Vagina (tissue), 2 donors: ENCODE data around the gene RAPGEF6. TPM values are rescaled to one million over a fixed set of nuclear protein-coding genes. Genes with fewer than 3 reads are reported as not detected.

Experiments used
- DNase-seq, 2 donors: peaks; one replicate each; pipeline ENCODE4 v3.0.0-alpha.2; 2017; ENCODE audit errors: extremely low spot score in 2 of 2
- H3K27ac ChIP-seq: fragments of 200-600 bp; sonication (generic); one replicate; pipeline ENCODE4 v1.5.1; 2019
- H3K27me3 ChIP-seq: fragments of 200-600 bp; sonication (generic); one replicate; pipeline ENCODE4 v1.5.1; 2019
- H3K36me3 ChIP-seq, 2 donors: fragments of 200-600 bp; sonication (generic); one replicate each; pipeline ENCODE4 v1.5.1; 2017 to 2019
- H3K4me1 ChIP-seq: fragments of 200-600 bp; sonication (generic); one replicate; pipeline ENCODE4 v1.5.1; 2019
- H3K4me3 ChIP-seq, 2 donors: fragments of 200-600 bp; sonication (generic); 1 replicate in 1 of 2; 2 replicates in 1 of 2; pipeline ENCODE4 v1.5.1; 2016 to 2019
- H3K9me3 ChIP-seq: fragments of 200-600 bp; sonication (generic); one replicate; pipeline ENCODE4 v1.5.1; 2019
- POLR2A ChIP-seq, 2 donors: fragments of 450-650 bp; IDR thresholded peaks; one replicate each; pipeline ENCODE4 v1.6.1; 2017; ENCODE audit warnings: antibody characterized with exemption in 2 of 2, mild to moderate bottlenecking in 2 of 2, moderate library complexity in 2 of 2
- POLR2AphosphoS5 ChIP-seq, 2 donors: sonication (generic); formaldehyde crosslinking; IDR thresholded peaks; one replicate each; pipeline ENCODE4 v1.9.0; 2017; ENCODE audit warnings: antibody characterized with exemption in 2 of 2, mild to moderate bottlenecking in 2 of 2, low read depth in 1 of 2; ENCODE audit not compliant: insufficient read depth in 1 of 2
- intact Hi-C: fragments of 100-400 bp; cut with DNase I; formaldehyde crosslinking; loops from one replicate; pipeline ENCODE4 v1.15.1; 2023
- total RNA-seq: library from RNA; depleted of rRNA; stranded (reverse); fragments of >200 nt; gene quantifications from one replicate; pipeline ENCODE4 v1.2.3, GENCODE V29; 2016
- TF ChIP-seq, protein P1 (sequence below), 3 experiments: fragments of 450-650 bp in 2 of 3; fragments of 200-600 bp in 1 of 3; sonication (generic) in 1 of 3; IDR thresholded peaks; one replicate each; pipeline ENCODE4 v1.5.1; 2017 to 2019; ENCODE audit warnings: antibody characterized with exemption in 3 of 3, mild to moderate bottlenecking in 2 of 3, moderate library complexity in 2 of 3

The RAPGEF6 gene
- total RNA-seq, 1 donor from 2014 or later: 19.2 TPM

DNA sequence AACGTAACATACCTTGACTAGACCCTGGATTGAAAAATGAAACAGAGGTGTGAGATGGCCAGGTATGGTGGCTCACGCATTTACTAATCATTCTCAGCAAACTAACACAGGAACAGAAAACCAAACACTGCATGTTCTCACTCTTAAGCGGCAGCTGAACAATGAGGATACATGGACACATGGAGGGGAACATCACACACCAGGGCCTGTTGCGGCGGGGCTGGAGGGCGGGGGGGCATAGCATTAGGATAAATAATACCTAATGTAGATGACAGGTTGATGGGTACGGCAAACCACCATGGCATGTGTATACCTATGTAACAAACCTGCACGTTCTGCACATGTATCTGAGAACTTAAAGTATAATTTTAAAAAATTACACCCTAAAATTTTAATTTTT, 15.9 kb downstream of the RAPGEF6 start:
- TF ChIP-seq, protein P1, sequence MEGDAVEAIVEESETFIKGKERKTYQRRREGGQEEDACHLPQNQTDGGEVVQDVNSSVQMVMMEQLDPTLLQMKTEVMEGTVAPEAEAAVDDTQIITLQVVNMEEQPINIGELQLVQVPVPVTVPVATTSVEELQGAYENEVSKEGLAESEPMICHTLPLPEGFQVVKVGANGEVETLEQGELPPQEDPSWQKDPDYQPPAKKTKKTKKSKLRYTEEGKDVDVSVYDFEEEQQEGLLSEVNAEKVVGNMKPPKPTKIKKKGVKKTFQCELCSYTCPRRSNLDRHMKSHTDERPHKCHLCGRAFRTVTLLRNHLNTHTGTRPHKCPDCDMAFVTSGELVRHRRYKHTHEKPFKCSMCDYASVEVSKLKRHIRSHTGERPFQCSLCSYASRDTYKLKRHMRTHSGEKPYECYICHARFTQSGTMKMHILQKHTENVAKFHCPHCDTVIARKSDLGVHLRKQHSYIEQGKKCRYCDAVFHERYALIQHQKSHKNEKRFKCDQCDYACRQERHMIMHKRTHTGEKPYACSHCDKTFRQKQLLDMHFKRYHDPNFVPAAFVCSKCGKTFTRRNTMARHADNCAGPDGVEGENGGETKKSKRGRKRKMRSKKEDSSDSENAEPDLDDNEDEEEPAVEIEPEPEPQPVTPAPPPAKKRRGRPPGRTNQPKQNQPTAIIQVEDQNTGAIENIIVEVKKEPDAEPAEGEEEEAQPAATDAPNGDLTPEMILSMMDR (IDR thresholded peaks at IDR 0.05): no peak
- TF ChIP-seq POLR2A (IDR thresholded peaks at IDR 0.05) (no peak), POLR2AphosphoS5 (IDR thresholded peaks at IDR 0.05; ENCODE audit: insufficient read depth in 1 of 2, low read depth in 1 of 2) (no peak)
- intact Hi-C loops: no loop called here
- Histone ChIP-seq H3K4me3 (no peak overlapping the region), H3K27me3 (no peaks in the 10 kb centered on the region), H3K9me3 (no peaks in the 10 kb centered on the region), H3K4me1 (peaks cover 7% of the 10 kb centered on the region), H3K36me3 (no peaks in the 10 kb centered on the region), H3K27ac (no peak overlapping the region)
- no peak for DNase-seq

DNA sequence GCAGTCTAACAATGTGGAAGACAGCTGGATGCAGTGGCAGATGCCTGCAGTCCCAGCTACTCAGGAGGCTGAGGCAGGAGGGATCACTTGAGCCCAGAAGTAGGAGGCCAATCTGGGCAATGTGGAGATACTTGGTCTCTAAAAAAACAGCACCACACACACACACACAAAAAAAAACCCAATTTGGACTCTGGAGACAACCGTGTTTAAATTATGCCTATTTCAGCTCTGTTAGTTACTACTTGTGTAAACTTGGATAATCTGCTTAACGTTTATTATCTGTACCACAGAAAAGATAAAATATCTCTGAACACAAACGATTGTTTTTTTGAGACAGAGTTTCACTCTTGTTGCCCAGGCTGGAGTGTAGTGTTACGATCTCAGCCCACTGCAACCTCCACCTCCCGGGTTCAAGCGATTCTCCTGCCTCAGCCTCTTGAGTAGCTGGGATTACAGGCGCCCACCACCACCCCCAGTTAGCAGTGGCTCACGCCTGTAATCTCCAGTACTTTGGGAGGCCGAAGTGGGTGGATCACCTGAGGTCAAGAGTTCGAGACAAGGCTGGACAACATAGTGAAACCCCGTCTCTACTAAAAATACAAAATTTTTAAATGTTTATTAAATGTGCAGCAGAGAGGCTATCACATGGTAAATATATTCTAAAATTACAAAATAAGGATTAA, 17.7 kb downstream of the RAPGEF6 start:
- H3K9me3 ChIP-seq: no peaks in the 10 kb centered on the region
- no peaks in the 10 kb centered on the region for H3K36me3 ChIP-seq
- peaks cover 7% of the 10 kb centered on the region for H3K4me1 ChIP-seq
- no peaks in the 10 kb centered on the region for H3K27me3 ChIP-seq
- intact Hi-C loops: no loop called here
- TF ChIP-seq POLR2A (IDR thresholded peaks at IDR 0.05) (no peak), POLR2AphosphoS5 (IDR thresholded peaks at IDR 0.05; ENCODE audit: insufficient read depth in 1 of 2, low read depth in 1 of 2) (no peak)
- TF ChIP-seq, protein P1 (IDR thresholded peaks at IDR 0.05): no peak
- no peak for DNase-seq
- no peak overlapping the region for H3K4me3 ChIP-seq
- H3K27ac ChIP-seq: no peak overlapping the region

DNA sequence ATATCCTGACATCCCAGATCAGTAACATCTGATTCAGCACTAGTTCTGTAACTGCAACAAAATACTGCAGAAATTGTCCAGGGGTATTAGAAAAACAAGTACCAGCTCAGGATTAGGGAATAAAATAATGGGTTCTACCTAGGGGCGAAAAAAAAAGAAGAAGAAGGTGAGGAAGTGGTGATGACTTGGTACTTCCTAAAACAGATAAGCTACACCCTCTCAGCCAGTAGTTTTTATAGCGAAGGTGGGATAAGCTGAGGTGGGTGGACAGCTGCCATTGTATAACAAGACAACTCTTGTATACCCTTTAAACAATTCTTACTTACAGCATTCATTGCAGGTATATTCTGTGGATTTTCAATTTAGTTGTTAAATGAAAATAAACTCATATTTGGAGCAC, 19.1 kb downstream of the RAPGEF6 start:
- no peak for TF ChIP-seq POLR2A (IDR thresholded peaks at IDR 0.05)
- TF ChIP-seq, protein P1 (IDR thresholded peaks at IDR 0.05): no peak
- no peak for TF ChIP-seq POLR2AphosphoS5 (IDR thresholded peaks at IDR 0.05; ENCODE audit: insufficient read depth in 1 of 2, low read depth in 1 of 2)
- H3K4me3 ChIP-seq: no peak overlapping the region
- H3K9me3 ChIP-seq: no peaks in the 10 kb centered on the region
- intact Hi-C loops: no loop called here
- no peaks in the 10 kb centered on the region for H3K36me3 ChIP-seq
- H3K4me1 ChIP-seq: peaks cover 7% of the 10 kb centered on the region
- no peak for DNase-seq
- no peak overlapping the region for H3K27ac ChIP-seq
- H3K27me3 ChIP-seq: no peaks in the 10 kb centered on the region

DNA sequence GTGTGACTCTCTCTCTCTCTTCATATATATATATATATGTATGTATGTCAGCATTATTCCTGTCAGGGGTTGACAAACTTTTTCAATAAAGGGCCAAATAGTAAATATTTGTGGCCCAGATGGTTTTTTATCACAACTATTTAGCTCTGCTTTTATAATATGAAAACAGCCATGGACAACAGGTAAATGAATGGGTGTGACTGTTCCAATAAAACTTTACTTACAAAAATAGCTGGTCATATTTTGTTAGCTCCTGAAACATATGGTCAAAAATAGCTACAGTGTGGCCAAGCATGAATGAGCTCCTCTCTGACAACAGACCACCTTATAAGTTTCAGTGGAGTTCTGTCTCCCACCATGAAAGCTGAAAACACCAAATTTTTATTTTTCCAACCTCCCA, 21.6 kb downstream of the RAPGEF6 start:
- no peak for DNase-seq
- intact Hi-C loops: no loop called here
- no peak for TF ChIP-seq POLR2AphosphoS5 (IDR thresholded peaks at IDR 0.05; ENCODE audit: insufficient read depth in 1 of 2, low read depth in 1 of 2)
- TF ChIP-seq, protein P1 (IDR thresholded peaks at IDR 0.05): no peak
- no peak for TF ChIP-seq POLR2A (IDR thresholded peaks at IDR 0.05)

DNA sequence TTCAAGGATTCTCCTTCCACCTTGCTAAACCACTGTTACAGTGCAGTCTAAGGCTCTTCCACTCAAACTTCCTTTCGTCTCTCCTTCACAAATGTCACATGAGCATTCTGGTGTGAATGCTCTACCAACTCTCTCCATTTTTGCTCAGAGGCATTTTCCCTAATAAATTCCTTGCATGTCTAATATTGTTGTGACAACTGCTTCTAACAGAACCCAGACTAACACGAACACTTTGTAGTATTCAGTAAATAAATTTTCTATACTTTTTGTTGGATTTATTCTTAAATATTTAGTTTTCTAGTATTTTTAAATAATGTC, 24.0 kb downstream of the RAPGEF6 start:
- TF ChIP-seq POLR2AphosphoS5 (IDR thresholded peaks at IDR 0.05; ENCODE audit: insufficient read depth in 1 of 2, low read depth in 1 of 2): no peak
- TF ChIP-seq, protein P1 (IDR thresholded peaks at IDR 0.05): no peak
- TF ChIP-seq POLR2A (IDR thresholded peaks at IDR 0.05): no peak
- Histone ChIP-seq H3K4me3 (no peak overlapping the region), H3K9me3 (no peaks in the 10 kb centered on the region), H3K27ac (no peak overlapping the region), H3K4me1 (peaks cover 8% of the 10 kb centered on the region), H3K27me3 (no peaks in the 10 kb centered on the region), H3K36me3 (no peaks in the 10 kb centered on the region)
- DNase-seq: no peak
- intact Hi-C loops: no loop called here

More for the DNA sequence above, 21.6 kb downstream of the RAPGEF6 start:
- Histone ChIP-seq H3K27ac (no peak overlapping the region), H3K36me3 (no peaks in the 10 kb centered on the region), H3K4me1 (peaks cover 2% of the 10 kb centered on the region), H3K4me3 (no peak overlapping the region), H3K27me3 (no peaks in the 10 kb centered on the region), H3K9me3 (no peaks in the 10 kb centered on the region)
